CD14-positive monocyte (primary cell): Measurements from ENCODE around the gene GNG11. TPM values are rescaled to one million over a fixed set of nuclear protein-coding genes. Genes with fewer than 3 reads are reported as not detected.

Experiments
- DNase-seq, 3 donors: peaks; one replicate each; pipeline ENCODE4 v3.0.0-alpha.2; 2011 to 2022
- H2AFZ ChIP-seq: 2 replicates; pipeline ENCODE4 v1.6.0; 2012; ENCODE audit warnings: mild to moderate bottlenecking, low read depth, low read length, inconsistent platforms; ENCODE audit not compliant: insufficient read depth, poor library complexity, severe bottlenecking
- H3K27ac ChIP-seq, 2 donors: 1 replicate in 1 of 2; 2 replicates in 1 of 2; pipeline ENCODE4 v1.5.1; 2012 to 2013; ENCODE audit warnings: low read length in 2 of 2, control low read depth in 1 of 2, inconsistent platforms in 1 of 2, low read depth in 1 of 2, mild to moderate bottlenecking in 1 of 2
- H3K27me3 ChIP-seq, 2 donors: one replicate each; pipeline versions ENCODE4 v1.6.0 to v1.6.1; 2011 to 2013; ENCODE audit warnings: low read length in 2 of 2; ENCODE audit not compliant: control insufficient read depth in 2 of 2, insufficient read depth in 2 of 2
- H3K36me3 ChIP-seq, 2 donors: replicated peaks in 1 of 2; 1 replicate in 1 of 2; 2 replicates in 1 of 2; pipeline versions ENCODE4 v1.5.1 to v1.6.1; 2012 to 2013; ENCODE audit warnings: low read length in 2 of 2, control low read depth in 1 of 2, inconsistent platforms in 1 of 2, mild to moderate bottlenecking in 1 of 2; ENCODE audit not compliant: insufficient read depth in 2 of 2, control insufficient read depth in 1 of 2
- H3K4me1 ChIP-seq, 2 donors: 1 replicate in 1 of 2; 2 replicates in 1 of 2; pipeline versions ENCODE4 v1.5.1 to v1.6.1; 2012 to 2013; ENCODE audit warnings: low read length in 2 of 2, control low read depth in 1 of 2, inconsistent platforms in 1 of 2, mild to moderate bottlenecking in 1 of 2, moderate library complexity in 1 of 2; ENCODE audit not compliant: insufficient read depth in 2 of 2, control insufficient read depth in 1 of 2
- H3K4me2 ChIP-seq: replicated peaks from 2 replicates; pipeline ENCODE3; 2012; ENCODE audit warnings: low read length, moderate library complexity, mild to moderate bottlenecking; ENCODE audit not compliant: poor library complexity, severe bottlenecking; ENCODE audit errors: extremely low read depth
- H3K4me3 ChIP-seq, 3 experiments: fragments of 200-600 bp in 1 of 3; sonication (generic) in 1 of 3; replicated peaks in 1 of 3; 1 replicate in 2 of 3; 2 replicates in 1 of 3; pipeline ENCODE4 v1.5.1; 2011 to 2013; ENCODE audit warnings: low read length in 3 of 3, mild to moderate bottlenecking in 3 of 3, control low read depth in 2 of 3, low read depth in 2 of 3, inconsistent platforms in 1 of 3, moderate library complexity in 1 of 3
- H3K79me2 ChIP-seq: 2 replicates; pipeline ENCODE4 v1.6.0; 2012; ENCODE audit warnings: mild to moderate bottlenecking, control low read depth, inconsistent platforms, low read length, moderate library complexity; ENCODE audit not compliant: insufficient read depth
- H3K9ac ChIP-seq: 2 replicates; pipeline ENCODE4 v1.6.0; 2017; ENCODE audit warnings: low read length, mild to moderate bottlenecking; ENCODE audit not compliant: insufficient read depth, poor library complexity, severe bottlenecking
- H3K9me3 ChIP-seq, 2 donors: replicated peaks in 1 of 2; 1 replicate in 1 of 2; 2 replicates in 1 of 2; pipeline versions ENCODE4 v1.5.1 to v1.6.1; 2012 to 2013; ENCODE audit warnings: low read length in 2 of 2, control low read depth in 1 of 2; ENCODE audit not compliant: control insufficient read depth in 1 of 2, insufficient read depth in 1 of 2
- H4K20me1 ChIP-seq: 2 replicates; pipeline ENCODE4 v1.6.0; 2012; ENCODE audit warnings: mild to moderate bottlenecking, low read length, control low read depth, moderate library complexity; ENCODE audit not compliant: insufficient read depth
- H3K27ac Mint-ChIP-seq, 7 donors: one replicate each; pipeline ENCODE4 v1.8.0; 2020; ENCODE audit warnings: mild to moderate bottlenecking in 7 of 7, mixed read lengths in 7 of 7, moderate library complexity in 6 of 7, inconsistent platforms in 2 of 7
- H3K27me3 Mint-ChIP-seq, 3 donors: one replicate each; pipeline ENCODE4 v1.8.0; 2021 to 2022; ENCODE audit warnings: low read depth in 3 of 3, mild to moderate bottlenecking in 3 of 3, mixed read lengths in 3 of 3, moderate library complexity in 3 of 3, inconsistent platforms in 1 of 3
- H3K36me3 Mint-ChIP-seq, 2 donors: one replicate each; pipeline ENCODE4 v1.8.0; 2020; ENCODE audit warnings: mixed read lengths in 2 of 2, inconsistent platforms in 1 of 2, mild to moderate bottlenecking in 1 of 2
- H3K4me1 Mint-ChIP-seq: one replicate; pipeline ENCODE4 v1.8.0; 2020; ENCODE audit warnings: mild to moderate bottlenecking, mixed read lengths
- H3K4me3 Mint-ChIP-seq, 2 donors: one replicate each; pipeline ENCODE4 v1.8.0; 2020; ENCODE audit warnings: mild to moderate bottlenecking in 2 of 2, mixed read lengths in 2 of 2, moderate library complexity in 1 of 2
- H3K9me3 Mint-ChIP-seq, 7 donors: one replicate each; pipeline ENCODE4 v1.8.0; 2020 to 2022; ENCODE audit warnings: mixed read lengths in 7 of 7, mild to moderate bottlenecking in 6 of 7, moderate library complexity in 6 of 7, inconsistent platforms in 2 of 7
- CTCF ChIP-seq: fragments of 200-600 bp; IDR thresholded peaks from one replicate; pipeline ENCODE4 v1.8.0; 2022; ENCODE audit warnings: antibody characterized with exemption, mild to moderate bottlenecking
- WGBS: methylation state at CpG from one replicate; pipeline ENCODE4 v1.1.5; 2013; ENCODE audit warnings: missing lambda C conversion rate; ENCODE audit not compliant: insufficient coverage; 5-methylcytosine and 5-hydroxymethylcytosine counted together
- intact Hi-C, 2 donors: fragments of 100-400 bp; cut with micrococcal nuclease; formaldehyde crosslinking; loops; one replicate each; pipeline versions ENCODE4 v1.15.0 to v1.15.1; 2023
- polyA plus RNA-seq, 3 donors: library from polyadenylated mRNA; depleted of rRNA in 1 of 3; unstranded in 2 of 3; stranded (reverse) in 1 of 3; fragments of 300-500 nt in 2 of 3; fragments of >200 nt in 1 of 3; fragmentation: Illumina TruSeq in 2 of 3; gene quantifications; 1 replicate in 2 of 3; 2 replicates in 1 of 3; pipeline ENCODE4 v1.2.3, GENCODE V29; 2012 to 2021

GNG11 gene
- polyA plus RNA-seq, 3 donors = 1.0 to 1.6 TPM; not detected in 1

- Mint-ChIP-seq H3K9me3 (peaks cover 0 to 3% (median 2%) of the 10 kb centered on the region in 7 donors), H3K4me3 (no peak overlapping the region), H3K36me3 (no peaks in the 10 kb centered on the region), H3K27ac (no peak overlapping the region), H3K4me1 (no peaks in the 10 kb centered on the region), H3K27me3 (peaks cover 0 to 3% (median under 1%) of the 10 kb centered on the region in 3 donors)
- Histone ChIP-seq H3K4me2 (no peak overlapping the region), H4K20me1 (no peaks in the 10 kb centered on the region), H3K4me3 (no peak overlapping the region), H3K79me2 (no peaks in the 10 kb centered on the region), H2AFZ (no peak overlapping the region), H3K36me3 (no peaks in the 10 kb centered on the region), H3K9ac (no peak overlapping the region), H3K9me3 (no peaks in the 10 kb centered on the region), H3K4me1 (no peaks in the 10 kb centered on the region), H3K27ac (no peak overlapping the region), H3K27me3 (no peaks in the 10 kb centered on the region)
- TF ChIP-seq CTCF = no peak
- DNase-seq = no peak
- intact Hi-C loops = no loop called here
Measured at GRCh38 chr7:93938293-93938692, 16.8 kb downstream of the GNG11 start.

- TF ChIP-seq CTCF = no peak
- no peaks in the 10 kb centered on the region for H3K9me3 ChIP-seq
- H3K4me1 ChIP-seq = no peaks in the 10 kb centered on the region
- Mint-ChIP-seq H3K4me1 (no peaks in the 10 kb centered on the region), H3K9me3 (peaks cover 0 to 3% (median 0%) of the 10 kb centered on the region in 7 donors), H3K27ac (peak overlapping the region in 1 of 7 donors; percentile 30), H3K27me3 (peaks cover 0 to 1% (median 0%) of the 10 kb centered on the region in 3 donors), H3K4me3 (no peak overlapping the region), H3K36me3 (no peaks in the 10 kb centered on the region)
- H2AFZ ChIP-seq = no peak overlapping the region
- no peak for DNase-seq
- no peaks in the 10 kb centered on the region for H3K36me3 ChIP-seq
- H3K4me2 ChIP-seq = no peak overlapping the region
- H3K9ac ChIP-seq = no peak overlapping the region
- no peak overlapping the region for H3K4me3 ChIP-seq
- H3K79me2 ChIP-seq = no peaks in the 10 kb centered on the region
- H3K27ac ChIP-seq = no peak overlapping the region
- no peaks in the 10 kb centered on the region for H4K20me1 ChIP-seq
- H3K27me3 ChIP-seq = no peaks in the 10 kb centered on the region
- WGBS = 100% methylated on average over 1 of the region's 2 CpGs
- intact Hi-C loops = no loop called here
Measured at GRCh38 chr7:93941945-93942344, 20.4 kb downstream of the GNG11 start.
